Endodermal cell (in vitro differentiated cells): Measurements from ENCODE around the gene SLC25A44. TPM values are rescaled to one million over a fixed set of nuclear protein-coding genes. Genes with fewer than 3 reads are reported as not detected.

Source experiments
- DNase-seq: peaks from one replicate; pipeline ENCODE4 v3.0.0-alpha.2; 2017
- H3K27ac ChIP-seq: 2 replicates; pipeline ENCODE4 v1.5.1; 2013; ENCODE audit warnings: mild to moderate bottlenecking, low read depth, low read length, moderate library complexity
- H3K27me3 ChIP-seq: 2 replicates; pipeline ENCODE4 v1.6.1; 2013; ENCODE audit warnings: mild to moderate bottlenecking, low read length, moderate library complexity; ENCODE audit not compliant: insufficient read depth, control insufficient read depth, poor library complexity, severe bottlenecking
- H3K36me3 ChIP-seq: 2 replicates; pipeline ENCODE4 v1.7.0; 2013; ENCODE audit warnings: mild to moderate bottlenecking, low read length, moderate library complexity; ENCODE audit not compliant: control insufficient read depth, insufficient read depth
- H3K4me1 ChIP-seq: one replicate; pipeline ENCODE4 v1.7.0; 2013; ENCODE audit warnings: low read length; ENCODE audit not compliant: control insufficient read depth, insufficient read depth
- H3K4me3 ChIP-seq: 2 replicates; pipeline ENCODE4 v1.5.1; 2013; ENCODE audit warnings: mild to moderate bottlenecking, low read length, moderate library complexity
- H3K9ac ChIP-seq: 2 replicates; pipeline ENCODE4 v1.6.1; 2013; ENCODE audit warnings: mild to moderate bottlenecking, low read length, moderate library complexity; ENCODE audit not compliant: poor library complexity, severe bottlenecking; ENCODE audit errors: extremely low read depth
- H3K9me3 ChIP-seq: 2 replicates; pipeline ENCODE4 v1.6.1; 2013; ENCODE audit warnings: mild to moderate bottlenecking, low read length, moderate library complexity; ENCODE audit not compliant: control insufficient read depth
- H3K27ac Mint-ChIP-seq: 2 replicates; pipeline ENCODE4 v1.8.0; 2020; ENCODE audit warnings: mixed read lengths
- H3K27me3 Mint-ChIP-seq: 2 replicates; pipeline ENCODE4 v1.8.0; 2021; ENCODE audit warnings: mild to moderate bottlenecking, mixed read lengths; ENCODE audit not compliant: insufficient read depth
- H3K36me3 Mint-ChIP-seq: 2 replicates; pipeline ENCODE4 v1.8.0; 2020; ENCODE audit warnings: low read depth, mixed read lengths
- H3K4me1 Mint-ChIP-seq: 2 replicates; pipeline ENCODE4 v1.8.0; 2020; ENCODE audit warnings: mixed read lengths
- H3K4me3 Mint-ChIP-seq: 2 replicates; pipeline ENCODE4 v1.8.0; 2020; ENCODE audit warnings: mild to moderate bottlenecking, moderate library complexity, mixed read lengths
- H3K9me3 Mint-ChIP-seq: 2 replicates; pipeline ENCODE4 v1.8.0; 2020; ENCODE audit warnings: mild to moderate bottlenecking, mixed read lengths
- WGBS, 2 experiments: methylation state at CpG; one replicate each; pipeline versions ENCODE4 v1.1.5 to v1.1.7; 2013; ENCODE audit warnings: missing lambda C conversion rate in 2 of 2, mixed read lengths in 1 of 2; ENCODE audit not compliant: insufficient coverage in 1 of 2, insufficient read length in 1 of 2; 5-methylcytosine and 5-hydroxymethylcytosine counted together
- total RNA-seq, 2 donors: library from RNA; stranded (reverse); fragmentation: NEBNext Ultra II Directional in 1 of 2; extraction: Animal tissue kit (Norgen Biotek cat#: 25700) in 1 of 2; gene quantifications; 2 replicates in 1 of 2; 3 replicates in 1 of 2; pipeline ENCODE4 v1.2.1, GENCODE V29; 2021
- TF ChIP-seq, protein P1 (sequence below): fragments of 200-600 bp; sonication (generic); conservative IDR thresholded peaks from 2 replicates; pipeline ENCODE4 v1.5.0; 2021; ENCODE audit warnings: antibody characterized with exemption, mild to moderate bottlenecking

SLC25A44 gene
- total RNA-seq, 2 donors from 2014 or later, result 20.9 to 22.7 TPM

DNA sequence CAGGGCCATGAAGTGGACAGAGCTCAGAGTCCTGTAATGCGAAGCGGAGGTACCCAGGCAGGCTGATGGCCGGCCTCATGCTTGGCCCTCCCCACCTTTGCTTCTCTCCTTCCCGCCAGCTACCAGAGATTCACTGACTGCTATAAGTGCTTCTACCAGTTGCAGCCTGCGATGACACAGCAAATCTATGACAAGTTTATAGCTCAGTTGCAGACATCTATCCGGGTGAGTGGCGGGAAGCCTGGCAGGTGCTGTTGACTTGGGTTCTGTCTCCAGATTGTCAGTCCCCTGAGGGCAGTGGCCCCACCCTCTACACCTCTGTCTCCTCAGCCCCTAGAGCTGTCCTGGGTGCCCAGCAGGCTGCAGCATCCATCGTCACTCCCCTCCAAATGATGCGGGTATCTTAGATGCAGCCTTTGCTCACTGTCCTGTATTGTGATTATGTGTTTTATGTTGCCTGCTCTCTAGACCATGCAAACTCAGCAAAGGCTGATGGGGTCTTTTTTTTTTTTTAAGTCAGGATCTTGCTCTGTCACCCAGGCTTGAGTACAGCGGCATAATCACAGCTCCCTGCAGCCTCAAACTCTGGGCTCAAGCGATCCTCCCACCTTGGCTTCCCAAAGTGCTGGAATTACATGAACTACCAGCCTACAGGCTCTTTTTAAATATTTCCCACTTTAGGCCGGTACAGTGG lies 38.4 kb downstream of the SLC25A44 start:
- Mint-ChIP-seq H3K4me3 (no peak overlapping the region), H3K4me1 (no peaks in the 10 kb centered on the region), H3K27me3 (no peaks in the 10 kb centered on the region), H3K36me3 (peaks cover 66% of the 10 kb centered on the region), H3K27ac (no peak overlapping the region), H3K9me3 (no peaks in the 10 kb centered on the region)
- DNase-seq, result no peak
- H3K27ac ChIP-seq, result no peak overlapping the region
- H3K27me3 ChIP-seq, result no peaks in the 10 kb centered on the region
- H3K9me3 ChIP-seq, result no peaks in the 10 kb centered on the region
- H3K4me1 ChIP-seq, result no peaks in the 10 kb centered on the region
- 94 to 95% methylated on average over 10 to 12 of the region's 12 CpGs for WGBS, 2 experiments
- no peak overlapping the region for H3K9ac ChIP-seq
- TF ChIP-seq, protein P1, sequence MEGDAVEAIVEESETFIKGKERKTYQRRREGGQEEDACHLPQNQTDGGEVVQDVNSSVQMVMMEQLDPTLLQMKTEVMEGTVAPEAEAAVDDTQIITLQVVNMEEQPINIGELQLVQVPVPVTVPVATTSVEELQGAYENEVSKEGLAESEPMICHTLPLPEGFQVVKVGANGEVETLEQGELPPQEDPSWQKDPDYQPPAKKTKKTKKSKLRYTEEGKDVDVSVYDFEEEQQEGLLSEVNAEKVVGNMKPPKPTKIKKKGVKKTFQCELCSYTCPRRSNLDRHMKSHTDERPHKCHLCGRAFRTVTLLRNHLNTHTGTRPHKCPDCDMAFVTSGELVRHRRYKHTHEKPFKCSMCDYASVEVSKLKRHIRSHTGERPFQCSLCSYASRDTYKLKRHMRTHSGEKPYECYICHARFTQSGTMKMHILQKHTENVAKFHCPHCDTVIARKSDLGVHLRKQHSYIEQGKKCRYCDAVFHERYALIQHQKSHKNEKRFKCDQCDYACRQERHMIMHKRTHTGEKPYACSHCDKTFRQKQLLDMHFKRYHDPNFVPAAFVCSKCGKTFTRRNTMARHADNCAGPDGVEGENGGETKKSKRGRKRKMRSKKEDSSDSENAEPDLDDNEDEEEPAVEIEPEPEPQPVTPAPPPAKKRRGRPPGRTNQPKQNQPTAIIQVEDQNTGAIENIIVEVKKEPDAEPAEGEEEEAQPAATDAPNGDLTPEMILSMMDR, result no peak
- H3K4me3 ChIP-seq, result no peak overlapping the region
- H3K36me3 ChIP-seq, result peaks cover 66% of the 10 kb centered on the region

DNA sequence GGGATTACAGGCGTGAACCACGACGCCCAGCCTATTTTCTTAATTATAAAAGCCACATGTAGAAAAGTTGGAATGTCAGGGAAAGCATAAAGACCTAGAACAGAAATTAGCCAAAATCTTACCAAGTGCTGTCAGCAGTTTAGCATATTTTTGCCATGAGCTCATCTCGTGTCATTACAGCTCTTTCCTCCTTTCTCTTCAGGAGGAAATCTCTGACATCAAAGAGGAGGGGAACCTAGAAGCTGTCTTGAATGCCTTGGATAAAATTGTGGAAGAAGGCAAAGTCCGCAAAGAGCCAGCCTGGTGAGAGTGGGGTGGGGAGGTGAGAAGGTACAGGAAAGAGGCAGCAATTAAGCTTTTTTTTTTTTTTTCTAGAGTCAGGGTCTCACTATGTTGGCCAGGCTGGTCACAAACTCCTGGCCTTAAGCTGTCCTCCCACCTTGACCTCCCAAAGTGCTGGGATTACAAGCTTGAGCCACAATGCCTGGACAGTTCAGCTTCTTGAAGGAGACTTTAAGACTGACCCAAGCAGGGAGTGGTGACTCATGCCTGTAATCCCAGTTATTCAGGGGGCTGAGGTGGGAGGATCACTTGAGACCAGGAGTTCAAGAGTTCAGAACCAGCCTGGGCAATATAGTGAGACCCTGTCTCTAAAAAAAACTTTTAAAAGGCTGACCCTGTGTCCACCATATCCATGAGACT lies 39.7 kb downstream of the SLC25A44 start:
- Mint-ChIP-seq H3K9me3 (no peaks in the 10 kb centered on the region), H3K27me3 (no peaks in the 10 kb centered on the region), H3K4me3 (no peak overlapping the region), H3K36me3 (peaks cover 70% of the 10 kb centered on the region), H3K27ac (peak overlapping the region; percentile 72), H3K4me1 (no peaks in the 10 kb centered on the region)
- H3K9ac ChIP-seq, result no peak overlapping the region
- H3K4me1 ChIP-seq, result no peaks in the 10 kb centered on the region
- H3K27me3 ChIP-seq, result no peaks in the 10 kb centered on the region
- H3K27ac ChIP-seq, result no peak overlapping the region
- peaks cover 68% of the 10 kb centered on the region for H3K36me3 ChIP-seq
- WGBS, 2 experiments, result 97 to 100% methylated on average over 5 of the region's 5 CpGs
- DNase-seq, result no peak
- H3K9me3 ChIP-seq, result no peaks in the 10 kb centered on the region
- TF ChIP-seq, protein P1, result no peak
- H3K4me3 ChIP-seq, result no peak overlapping the region

DNA sequence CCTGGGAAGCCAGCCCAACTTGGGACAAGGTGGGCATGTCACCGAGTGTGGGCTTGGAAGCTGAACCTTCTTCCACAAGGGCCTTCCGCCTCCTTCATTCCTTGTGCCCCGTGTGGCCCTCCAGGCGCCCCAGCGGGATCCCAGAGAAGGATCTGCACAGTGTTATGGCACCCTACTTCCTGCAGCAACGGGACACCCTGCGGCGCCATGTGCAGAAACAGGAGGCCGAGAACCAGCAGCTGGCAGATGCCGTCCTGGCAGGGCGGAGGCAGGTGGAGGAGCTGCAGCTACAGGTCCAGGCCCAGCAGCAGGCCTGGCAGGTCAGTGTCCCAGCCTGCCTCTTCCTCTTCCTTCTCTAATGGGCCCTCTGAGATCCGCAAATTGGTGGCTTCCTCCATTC lies 42.3 kb downstream of the SLC25A44 start:
- Mint-ChIP-seq H3K4me3 (no peak overlapping the region), H3K36me3 (peaks cover 74% of the 10 kb centered on the region), H3K27ac (no peak overlapping the region), H3K4me1 (no peaks in the 10 kb centered on the region), H3K27me3 (no peaks in the 10 kb centered on the region), H3K9me3 (no peaks in the 10 kb centered on the region)
- TF ChIP-seq, protein P1, result no peak
- 91 to 95% methylated on average over 6 to 12 of the region's 12 CpGs for WGBS, 2 experiments
- Histone ChIP-seq H3K27ac (no peak overlapping the region), H3K4me1 (no peaks in the 10 kb centered on the region), H3K9ac (no peak overlapping the region), H3K9me3 (no peaks in the 10 kb centered on the region), H3K36me3 (peaks cover 65% of the 10 kb centered on the region), H3K27me3 (no peaks in the 10 kb centered on the region), H3K4me3 (no peak overlapping the region)
- DNase-seq, result no peak
